Measurements from ENCODE around the gene INCA1.

DNA sequence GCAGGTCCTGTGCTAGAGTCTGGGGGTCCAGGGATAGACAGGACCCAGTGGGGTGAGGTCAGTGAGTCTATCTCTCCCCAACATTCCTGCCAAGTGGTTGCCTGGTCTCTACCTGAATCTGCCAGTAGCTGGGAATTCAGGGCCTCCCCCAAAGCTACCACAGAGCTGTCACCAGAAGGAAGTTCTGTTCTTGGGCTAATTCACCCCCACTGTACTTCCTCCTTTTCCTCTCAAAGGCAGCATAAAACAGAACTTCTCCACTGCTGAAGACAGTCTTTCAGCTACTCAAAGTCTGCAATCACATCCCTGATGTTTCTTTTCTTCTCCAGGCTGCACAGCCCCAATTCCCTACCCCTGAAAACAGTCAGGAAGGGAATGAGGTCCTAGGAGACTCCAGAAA lies 18.6 kb downstream of the INCA1 start:
- TF ChIP-seq, protein P1, sequence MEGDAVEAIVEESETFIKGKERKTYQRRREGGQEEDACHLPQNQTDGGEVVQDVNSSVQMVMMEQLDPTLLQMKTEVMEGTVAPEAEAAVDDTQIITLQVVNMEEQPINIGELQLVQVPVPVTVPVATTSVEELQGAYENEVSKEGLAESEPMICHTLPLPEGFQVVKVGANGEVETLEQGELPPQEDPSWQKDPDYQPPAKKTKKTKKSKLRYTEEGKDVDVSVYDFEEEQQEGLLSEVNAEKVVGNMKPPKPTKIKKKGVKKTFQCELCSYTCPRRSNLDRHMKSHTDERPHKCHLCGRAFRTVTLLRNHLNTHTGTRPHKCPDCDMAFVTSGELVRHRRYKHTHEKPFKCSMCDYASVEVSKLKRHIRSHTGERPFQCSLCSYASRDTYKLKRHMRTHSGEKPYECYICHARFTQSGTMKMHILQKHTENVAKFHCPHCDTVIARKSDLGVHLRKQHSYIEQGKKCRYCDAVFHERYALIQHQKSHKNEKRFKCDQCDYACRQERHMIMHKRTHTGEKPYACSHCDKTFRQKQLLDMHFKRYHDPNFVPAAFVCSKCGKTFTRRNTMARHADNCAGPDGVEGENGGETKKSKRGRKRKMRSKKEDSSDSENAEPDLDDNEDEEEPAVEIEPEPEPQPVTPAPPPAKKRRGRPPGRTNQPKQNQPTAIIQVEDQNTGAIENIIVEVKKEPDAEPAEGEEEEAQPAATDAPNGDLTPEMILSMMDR (IDR thresholded peaks at IDR 0.05; ENCODE audit: extremely low read depth in 1 of 2, insufficient read depth in 1 of 2, low read depth in 1 of 2, low read length in 2 of 2): no peak
- TF ChIP-seq MYC (IDR thresholded peaks at IDR 0.05; ENCODE audit: low read depth, low read length) (no peak), EZH2 (IDR thresholded peaks at IDR 0.05; ENCODE audit: borderline replicate concordance, low read depth, low read length, severe bottlenecking) (no peak), POLR2AphosphoS5 (IDR thresholded peaks at IDR 0.05; ENCODE audit: insufficient read depth, low read depth, low read length) (no peak), POLR2A (IDR thresholded peaks at IDR 0.05; ENCODE audit: low read depth, low read length) (no peak), JUN (IDR thresholded peaks at IDR 0.05; ENCODE audit: borderline replicate concordance, insufficient read depth, insufficient read length, low read depth) (no peak)
- TF ChIP-seq, protein P2, sequence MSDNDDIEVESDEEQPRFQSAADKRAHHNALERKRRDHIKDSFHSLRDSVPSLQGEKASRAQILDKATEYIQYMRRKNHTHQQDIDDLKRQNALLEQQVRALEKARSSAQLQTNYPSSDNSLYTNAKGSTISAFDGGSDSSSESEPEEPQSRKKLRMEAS (IDR thresholded peaks at IDR 0.05; ENCODE audit: insufficient read depth, insufficient read length): no peak
